Stimulated activated naive CD8-positive, alpha-beta T cell treated with anti-CD3 and anti-CD28 coated beads, Interleukin-15, Interleukin-2, amounts not matched to agents 100 ng/mL and 50 ng/mL, for 24 hours (primary cell): Measurements from ENCODE around the gene ROPN1.
"Not testable (repeated sequence)": the region's sequence is repeated elsewhere in the genome, so short reads cannot be mapped to it uniquely, and the experiment has no call there.

Source experiments
- H3K27ac Mint-ChIP-seq: one replicate; pipeline ENCODE4 v1.8.0; 2021; ENCODE audit warnings: mild to moderate bottlenecking, mixed read lengths
- H3K27me3 Mint-ChIP-seq: one replicate; pipeline ENCODE4 v1.8.0; 2021; ENCODE audit warnings: mixed read lengths
- H3K36me3 Mint-ChIP-seq: one replicate; pipeline ENCODE4 v1.8.0; 2021; ENCODE audit warnings: low read depth, mixed read lengths
- H3K4me1 Mint-ChIP-seq: one replicate; pipeline ENCODE4 v1.8.0; 2021; ENCODE audit warnings: low read depth, mixed read lengths
- H3K4me3 Mint-ChIP-seq: one replicate; pipeline ENCODE4 v1.8.0; 2021; ENCODE audit warnings: mild to moderate bottlenecking, mixed read lengths
- H3K9me3 Mint-ChIP-seq: one replicate; pipeline ENCODE4 v1.8.0; 2021; ENCODE audit warnings: mixed read lengths

Gene ROPN1

GRCh38 chr3:124016483-124016882, 24.6 kb upstream of the ROPN1 start:
- peaks cover 57% of the 10 kb centered on the region for H3K27me3 Mint-ChIP-seq

GRCh38 chr3:124014366-124014942, 22.5 kb upstream of the ROPN1 start:
- Mint-ChIP-seq H3K9me3 (no peaks in the 10 kb centered on the region), H3K27ac (no peak overlapping the region), H3K36me3 (no peaks in the 10 kb centered on the region), H3K4me3 (no peak overlapping the region), H3K4me1 (no peaks in the 10 kb centered on the region), H3K27me3 (peaks cover 51% of the 10 kb centered on the region)

More at GRCh38 chr3:124016483-124016882, 24.6 kb upstream of the ROPN1 start:
- not testable (repeated sequence) for H3K4me1 Mint-ChIP-seq, H3K9me3 Mint-ChIP-seq, H3K36me3 Mint-ChIP-seq, H3K4me3 Mint-ChIP-seq, H3K27ac Mint-ChIP-seq

- H3K9me3 Mint-ChIP-seq, H3K4me3 Mint-ChIP-seq, H3K27ac Mint-ChIP-seq, H3K36me3 Mint-ChIP-seq, H3K4me1 Mint-ChIP-seq: not testable (repeated sequence)
- H3K27me3 Mint-ChIP-seq = peaks cover 38% of the 10 kb centered on the region
Measured at GRCh38 chr3:124008321-124008720, 16.4 kb upstream of the ROPN1 start.

- Mint-ChIP-seq H3K4me1 (no peaks in the 10 kb centered on the region), H3K27ac (no peak overlapping the region), H3K9me3 (no peaks in the 10 kb centered on the region), H3K27me3 (peaks cover 43% of the 10 kb centered on the region), H3K36me3 (no peaks in the 10 kb centered on the region), H3K4me3 (no peak overlapping the region)
Measured at GRCh38 chr3:124007186-124007585, 15.3 kb upstream of the ROPN1 start.

GRCh38 chr3:124002405-124003079, 10.6 kb upstream of the ROPN1 start:
- peaks cover 57% of the 10 kb centered on the region for H3K27me3 Mint-ChIP-seq
- not testable (repeated sequence) for H3K9me3 Mint-ChIP-seq, H3K27ac Mint-ChIP-seq, H3K4me1 Mint-ChIP-seq, H3K36me3 Mint-ChIP-seq, H3K4me3 Mint-ChIP-seq

GRCh38 chr3:124001366-124001765, 9.4 kb upstream of the ROPN1 start:
- not testable (repeated sequence) for H3K4me1 Mint-ChIP-seq, H3K9me3 Mint-ChIP-seq, H3K36me3 Mint-ChIP-seq, H3K27ac Mint-ChIP-seq, H3K4me3 Mint-ChIP-seq
- H3K27me3 Mint-ChIP-seq = peaks cover 54% of the 10 kb centered on the region

GRCh38 chr3:123997543-123997942, 5.6 kb upstream of the ROPN1 start:
- H3K27ac Mint-ChIP-seq = no peak overlapping the region

GRCh38 chr3:123993818-123994217, 1.9 kb upstream of the ROPN1 start:
- Mint-ChIP-seq H3K4me3 (no peak overlapping the region), H3K36me3 (no peaks in the 10 kb centered on the region), H3K4me1 (no peaks in the 10 kb centered on the region), H3K27ac (no peak overlapping the region), H3K9me3 (no peaks in the 10 kb centered on the region), H3K27me3 (peaks cover 36% of the 10 kb centered on the region)

More at GRCh38 chr3:123997543-123997942, 5.6 kb upstream of the ROPN1 start:
- Mint-ChIP-seq H3K27me3 (peaks cover 40% of the 10 kb centered on the region), H3K9me3 (no peaks in the 10 kb centered on the region), H3K4me1 (no peaks in the 10 kb centered on the region), H3K4me3 (no peak overlapping the region), H3K36me3 (no peaks in the 10 kb centered on the region)

GRCh38 chr3:123986427-123986826, 5.5 kb downstream of the ROPN1 start:
- Mint-ChIP-seq H3K36me3 (no peaks in the 10 kb centered on the region), H3K9me3 (no peaks in the 10 kb centered on the region), H3K27me3 (peaks cover 67% of the 10 kb centered on the region), H3K27ac (no peak overlapping the region), H3K4me1 (no peaks in the 10 kb centered on the region), H3K4me3 (no peak overlapping the region)

GRCh38 chr3:123984957-123985356, 7.0 kb downstream of the ROPN1 start:
- no peak overlapping the region for H3K4me3 Mint-ChIP-seq
- H3K27ac Mint-ChIP-seq = no peak overlapping the region
- H3K9me3 Mint-ChIP-seq = no peaks in the 10 kb centered on the region
- peaks cover 71% of the 10 kb centered on the region for H3K27me3 Mint-ChIP-seq
- no peaks in the 10 kb centered on the region for H3K36me3 Mint-ChIP-seq
- H3K4me1 Mint-ChIP-seq = no peaks in the 10 kb centered on the region

GRCh38 chr3:123984350-123984749, 7.6 kb downstream of the ROPN1 start:
- Mint-ChIP-seq H3K27ac (no peak overlapping the region), H3K4me1 (no peaks in the 10 kb centered on the region), H3K27me3 (peaks cover 65% of the 10 kb centered on the region), H3K9me3 (no peaks in the 10 kb centered on the region), H3K36me3 (no peaks in the 10 kb centered on the region), H3K4me3 (no peak overlapping the region)

- not testable (repeated sequence) for H3K4me1 Mint-ChIP-seq, H3K4me3 Mint-ChIP-seq, H3K36me3 Mint-ChIP-seq, H3K9me3 Mint-ChIP-seq, H3K27ac Mint-ChIP-seq
- H3K27me3 Mint-ChIP-seq = peaks cover 48% of the 10 kb centered on the region
Measured at GRCh38 chr3:123981317-123981716, 10.6 kb downstream of the ROPN1 start.

GRCh38 chr3:123980539-123980938, 11.4 kb downstream of the ROPN1 start:
- Mint-ChIP-seq H3K27me3 (peaks cover 48% of the 10 kb centered on the region), H3K4me1 (no peaks in the 10 kb centered on the region), H3K36me3 (no peaks in the 10 kb centered on the region), H3K27ac (no peak overlapping the region), H3K4me3 (no peak overlapping the region), H3K9me3 (no peaks in the 10 kb centered on the region)

- not testable (repeated sequence) for H3K9me3 Mint-ChIP-seq, H3K27ac Mint-ChIP-seq, H3K4me1 Mint-ChIP-seq, H3K36me3 Mint-ChIP-seq, H3K4me3 Mint-ChIP-seq
- peaks cover 44% of the 10 kb centered on the region for H3K27me3 Mint-ChIP-seq
Measured at GRCh38 chr3:123979525-123980501, 12.1 kb downstream of the ROPN1 start.

- H3K36me3 Mint-ChIP-seq, H3K9me3 Mint-ChIP-seq, H3K27ac Mint-ChIP-seq, H3K4me3 Mint-ChIP-seq, H3K4me1 Mint-ChIP-seq: not testable (repeated sequence)
- peaks cover 24% of the 10 kb centered on the region for H3K27me3 Mint-ChIP-seq
Measured at GRCh38 chr3:123976904-123977303, 15.0 kb downstream of the ROPN1 start.
